Measurements from ENCODE around the gene THBS2.

- TF ChIP-seq POLR2AphosphoS5 (IDR thresholded peaks at IDR 0.05; ENCODE audit: insufficient read depth in 1 of 2, low read depth in 1 of 2) (no peak), CTCF (IDR thresholded peaks at IDR 0.05) (no peak)
Measured at GRCh38 chr6:169190970-169191369, 62.7 kb downstream of the THBS2 start.

All from vagina (tissue), 2 donors.